Measurements from ENCODE around the gene MYL3.

Gene MYL3

DNA sequence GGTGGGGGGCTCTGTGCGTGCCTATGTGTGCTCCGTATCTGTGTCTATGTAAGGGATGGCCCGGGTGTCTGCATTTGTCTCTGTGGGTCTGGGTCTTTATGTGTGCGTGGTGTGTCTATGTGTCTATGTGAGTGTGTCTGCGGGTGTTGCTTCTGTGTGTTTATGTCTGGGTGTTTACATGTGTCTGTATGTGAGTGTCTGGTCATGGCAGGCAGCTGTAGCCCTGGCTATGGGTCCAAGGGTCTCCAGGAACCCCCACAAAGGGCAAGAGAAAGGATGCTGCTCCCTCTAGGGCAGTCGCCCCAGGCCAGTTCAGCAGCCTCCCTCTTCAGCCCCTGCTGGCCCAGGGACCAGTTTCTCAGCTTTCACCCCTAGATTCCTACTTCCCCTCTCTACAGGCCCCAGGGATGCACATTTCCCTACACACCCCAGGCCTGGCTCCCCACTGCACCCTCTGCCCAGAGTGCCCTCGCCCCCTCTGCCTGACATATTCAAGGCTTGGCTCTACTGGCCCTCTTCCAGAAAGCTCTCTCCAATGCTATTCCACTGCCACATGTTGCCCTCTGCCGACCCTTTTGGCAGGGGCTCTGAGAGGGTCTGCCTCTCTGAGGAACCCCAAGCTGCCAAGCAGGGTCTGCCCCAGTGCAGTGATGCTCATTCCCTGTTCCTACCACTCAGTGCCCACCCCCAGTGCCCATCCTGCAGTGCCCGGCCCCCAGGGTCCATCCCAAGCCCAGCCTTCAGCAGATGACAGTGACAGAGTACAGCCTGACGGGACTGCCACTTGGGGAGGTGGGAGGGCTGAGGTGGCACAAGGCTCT lies 1.0 kb upstream of the MYL3 start:
- no peak for DNase-seq

GRCh38 chr3:46862369-46863025 lies 747 bp downstream of the MYL3 start:
- no peak for DNase-seq

DNA sequence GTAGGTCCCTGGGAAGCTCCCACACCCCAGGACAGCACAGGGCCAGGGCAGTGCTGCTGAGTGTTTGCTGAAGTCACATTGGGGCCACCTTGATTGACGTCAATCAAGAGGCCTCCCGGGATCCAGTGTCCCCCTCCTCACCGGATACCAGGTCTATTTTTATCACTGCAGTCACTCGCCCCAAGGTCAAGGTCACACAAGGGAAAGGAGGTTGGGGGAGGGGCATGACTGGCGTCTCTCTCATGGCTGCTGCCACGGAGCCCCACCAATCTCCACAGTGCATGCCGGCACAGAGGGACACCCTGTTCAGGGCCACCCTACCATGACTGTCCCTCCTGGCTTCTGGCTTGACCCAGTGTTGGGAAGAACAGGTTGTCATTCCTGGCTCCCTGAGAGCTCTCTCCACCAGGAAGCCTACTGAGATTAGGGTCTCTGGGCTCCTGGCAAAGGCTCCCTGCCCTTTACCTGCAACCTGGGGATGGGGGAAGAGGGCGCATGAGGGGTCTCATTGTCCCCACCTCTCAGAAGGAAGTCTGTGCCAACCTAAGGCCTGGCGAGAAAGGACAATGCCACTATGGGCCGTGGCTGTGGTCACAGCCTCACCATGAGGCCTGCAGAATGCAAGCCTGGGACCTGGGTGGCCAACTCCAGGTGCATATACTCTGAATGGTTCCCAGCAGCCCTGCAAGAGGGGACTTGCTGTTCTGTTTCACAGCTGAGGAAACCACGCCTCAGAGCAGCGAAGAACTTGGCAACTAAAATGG lies 1.5 kb downstream of the MYL3 start:
- no peak for DNase-seq

DNA sequence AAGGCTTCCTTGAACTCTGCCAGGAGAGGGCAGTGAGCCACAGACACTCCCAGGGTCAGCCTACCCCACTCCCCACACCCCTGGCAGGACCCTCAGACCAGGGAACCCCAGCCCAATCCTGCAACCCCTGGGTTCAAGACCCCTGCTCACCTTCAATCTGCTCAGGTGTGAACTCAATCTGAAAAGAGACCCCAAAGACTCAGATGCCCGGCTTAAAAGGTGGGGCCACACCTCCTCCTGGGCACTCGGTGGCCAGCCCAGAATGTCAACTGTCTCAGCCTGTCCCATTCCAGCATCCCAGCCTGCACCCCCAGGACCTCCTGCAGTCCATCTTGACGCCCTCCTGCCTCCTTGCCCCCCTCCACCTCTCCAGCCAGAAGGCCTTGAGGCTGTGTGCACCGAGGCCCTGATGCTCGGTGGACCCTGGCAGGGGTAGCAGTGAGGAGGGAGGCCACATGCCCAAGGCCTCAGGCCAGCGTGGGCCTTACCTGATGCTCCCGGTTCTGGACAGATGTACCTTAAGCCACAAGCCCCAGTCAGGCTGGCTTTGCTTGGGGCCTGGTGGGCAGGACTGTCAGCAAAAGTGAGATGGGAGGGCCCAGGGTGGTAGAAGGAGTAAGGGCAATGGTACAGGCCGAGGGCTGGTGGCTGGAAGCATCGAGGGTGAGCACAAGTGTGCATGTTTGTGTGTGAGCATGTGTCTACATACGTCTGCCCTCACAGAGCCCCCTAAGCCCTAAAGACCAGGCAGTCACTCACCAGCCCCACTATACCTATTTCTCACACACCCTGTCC lies 2.2 kb downstream of the MYL3 start:
- no peak for DNase-seq

DNA sequence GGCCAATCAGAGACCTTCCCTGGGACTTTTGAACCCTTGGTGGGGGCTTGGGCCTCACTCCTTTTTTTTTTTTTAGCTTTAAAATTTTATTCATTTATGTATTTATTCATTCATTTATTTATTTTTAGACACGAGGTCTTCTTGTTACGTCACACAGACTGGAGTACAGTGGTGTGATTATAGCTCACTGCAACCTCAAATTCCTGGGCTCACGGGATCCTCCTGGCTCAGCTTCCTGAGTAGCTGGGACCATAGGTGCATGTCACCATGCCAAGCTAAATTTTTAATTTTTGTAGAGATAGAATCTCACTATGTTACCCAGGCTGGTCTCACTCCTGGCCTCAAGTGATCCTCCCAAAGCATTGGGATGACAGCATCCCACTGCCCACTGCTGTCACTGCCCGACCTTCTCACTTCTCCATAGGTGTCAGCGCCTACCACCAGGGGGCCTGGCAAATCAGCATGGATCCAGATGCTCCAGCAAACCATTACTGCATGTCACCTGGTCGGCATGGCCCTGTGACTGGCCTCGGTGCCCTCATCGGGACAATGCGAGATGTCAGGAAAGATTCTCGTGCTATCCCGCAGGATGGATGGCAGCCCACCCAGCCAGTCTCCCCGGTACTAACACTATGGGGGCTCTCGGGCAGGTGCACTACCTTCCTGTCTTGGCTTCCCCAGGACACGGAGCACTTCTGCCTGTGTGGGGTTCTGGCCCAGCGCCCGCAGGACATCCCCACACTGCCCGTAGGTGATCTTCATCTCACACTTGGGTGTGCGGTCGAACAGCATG lies 3.0 kb downstream of the MYL3 start:
- DNase-seq = no peak

DNA sequence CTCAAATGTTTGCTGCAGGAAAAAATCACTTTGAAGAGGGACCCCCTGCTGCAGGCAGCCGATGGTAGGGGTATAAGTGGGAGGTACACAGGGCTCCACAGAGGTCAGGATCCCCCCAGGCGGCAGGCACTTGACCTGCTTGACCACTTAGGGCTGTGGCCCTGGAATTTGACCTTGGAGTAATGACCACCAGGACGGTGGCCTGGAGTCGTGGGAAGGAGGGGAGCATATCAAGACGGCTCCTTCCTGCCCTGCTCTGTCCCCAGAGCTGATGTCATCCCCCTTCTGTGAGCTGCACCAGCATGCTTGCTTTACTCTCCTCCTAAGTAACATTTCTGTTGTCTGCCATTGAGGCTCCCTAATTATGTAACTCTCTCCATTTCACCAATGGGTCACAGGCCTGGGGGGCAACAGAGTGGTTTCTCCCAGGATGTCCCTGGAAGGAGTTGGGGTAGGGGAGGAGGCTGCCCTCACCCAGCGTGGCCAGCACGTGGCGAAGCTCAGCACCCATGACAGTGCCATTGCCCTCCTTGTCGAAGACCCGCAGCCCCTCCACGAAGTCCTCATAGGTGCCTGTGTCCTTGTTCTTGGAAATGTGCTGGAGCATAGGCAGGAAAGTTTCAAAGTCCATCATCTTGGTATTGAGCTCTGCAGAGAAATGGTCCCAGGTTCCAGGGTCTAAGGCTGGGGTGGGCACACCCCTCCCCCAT lies 4.1 kb downstream of the MYL3 start:
- no peak for DNase-seq

GRCh38 chr3:46858456-46858855 lies 4.8 kb downstream of the MYL3 start:
- no peak for DNase-seq

DNA sequence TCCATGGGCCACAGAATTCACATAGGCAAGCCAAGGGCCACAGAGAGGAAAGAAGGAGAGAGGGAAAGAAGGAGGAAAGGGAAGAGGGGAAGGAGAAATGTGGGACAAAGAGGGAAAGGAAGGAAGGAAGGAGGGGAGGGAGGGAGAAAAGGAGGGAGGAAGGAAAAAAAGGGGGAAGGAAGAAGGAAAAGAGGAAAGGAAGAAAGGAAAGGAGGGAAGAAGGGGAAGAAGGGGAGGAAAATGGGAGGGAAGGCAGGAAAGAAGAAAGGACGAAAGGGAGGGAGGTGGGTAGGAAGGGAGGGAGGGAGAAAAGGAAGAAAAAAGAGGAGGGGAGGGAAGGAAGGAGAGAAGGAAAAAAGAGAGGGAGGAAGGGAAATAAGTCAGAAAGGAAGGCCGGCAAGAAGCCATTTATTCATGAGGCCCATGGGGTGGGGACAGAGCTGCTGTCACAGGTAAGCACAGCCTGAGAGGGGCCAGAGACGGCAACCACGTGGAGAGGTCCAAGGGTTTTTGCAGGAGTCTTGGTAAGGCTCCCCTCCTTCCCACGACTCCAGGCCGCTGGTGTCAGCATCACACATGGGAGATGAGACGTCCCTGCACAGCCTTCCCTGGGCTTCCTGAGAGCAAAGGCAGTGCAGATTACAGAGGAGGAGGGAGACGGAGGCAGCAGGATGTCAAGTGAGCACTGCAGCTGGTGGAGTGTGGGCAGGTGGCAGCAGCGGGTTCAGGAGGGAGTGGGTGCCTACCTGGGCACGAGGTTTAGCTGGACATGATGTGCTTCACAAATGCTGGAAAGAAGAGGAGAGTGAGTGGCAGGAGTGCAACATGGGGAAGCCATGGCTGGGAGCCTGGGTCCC lies 5.5 kb downstream of the MYL3 start:
- DNase-seq = no peak

DNA sequence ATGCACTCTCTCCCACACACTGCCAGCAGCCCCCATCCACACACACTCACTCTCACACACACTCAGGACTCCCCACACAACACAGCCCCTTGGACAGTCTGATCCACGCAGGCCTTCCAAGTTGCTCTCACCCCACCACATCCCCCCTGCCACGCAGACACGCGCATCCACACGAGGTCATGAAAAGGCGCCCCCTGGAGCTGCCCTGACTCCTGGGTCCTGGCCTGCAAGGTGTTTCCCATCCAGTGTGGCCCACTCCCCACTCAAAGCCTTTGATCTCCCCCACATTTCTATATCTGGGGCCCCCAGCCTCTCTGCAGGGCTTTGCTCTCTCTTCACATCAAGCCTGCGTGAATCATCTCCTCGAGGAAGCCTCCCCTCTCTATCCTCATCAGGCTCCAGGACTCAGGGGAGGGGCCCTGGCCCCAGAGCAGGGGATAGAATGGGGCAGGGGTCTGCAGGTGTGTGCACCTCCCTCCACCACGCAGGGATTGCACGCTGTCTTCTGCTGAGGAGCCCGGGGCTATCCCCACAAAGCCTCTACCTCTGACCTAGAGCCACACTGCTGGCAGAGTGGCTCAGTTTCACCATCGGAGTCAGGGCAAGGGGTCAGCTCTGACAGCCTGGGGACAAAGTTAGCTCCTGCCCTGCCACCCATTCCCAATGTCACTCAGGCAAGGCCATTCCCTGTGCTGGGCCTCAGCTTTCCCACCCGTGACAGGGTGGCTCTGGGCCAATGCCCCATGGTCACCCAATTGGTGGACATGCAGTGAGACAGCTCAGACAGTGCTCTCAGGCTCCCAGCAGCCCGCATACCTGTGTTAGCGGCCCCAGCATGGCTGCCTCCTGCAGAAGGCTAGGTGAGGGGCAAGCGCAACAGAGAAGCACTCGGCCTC lies 6.4 kb downstream of the MYL3 start:
- no peak for DNase-seq

- DNase-seq = no peak
Measured at GRCh38 chr3:46854555-46854991, 8.7 kb downstream of the MYL3 start.

DNA sequence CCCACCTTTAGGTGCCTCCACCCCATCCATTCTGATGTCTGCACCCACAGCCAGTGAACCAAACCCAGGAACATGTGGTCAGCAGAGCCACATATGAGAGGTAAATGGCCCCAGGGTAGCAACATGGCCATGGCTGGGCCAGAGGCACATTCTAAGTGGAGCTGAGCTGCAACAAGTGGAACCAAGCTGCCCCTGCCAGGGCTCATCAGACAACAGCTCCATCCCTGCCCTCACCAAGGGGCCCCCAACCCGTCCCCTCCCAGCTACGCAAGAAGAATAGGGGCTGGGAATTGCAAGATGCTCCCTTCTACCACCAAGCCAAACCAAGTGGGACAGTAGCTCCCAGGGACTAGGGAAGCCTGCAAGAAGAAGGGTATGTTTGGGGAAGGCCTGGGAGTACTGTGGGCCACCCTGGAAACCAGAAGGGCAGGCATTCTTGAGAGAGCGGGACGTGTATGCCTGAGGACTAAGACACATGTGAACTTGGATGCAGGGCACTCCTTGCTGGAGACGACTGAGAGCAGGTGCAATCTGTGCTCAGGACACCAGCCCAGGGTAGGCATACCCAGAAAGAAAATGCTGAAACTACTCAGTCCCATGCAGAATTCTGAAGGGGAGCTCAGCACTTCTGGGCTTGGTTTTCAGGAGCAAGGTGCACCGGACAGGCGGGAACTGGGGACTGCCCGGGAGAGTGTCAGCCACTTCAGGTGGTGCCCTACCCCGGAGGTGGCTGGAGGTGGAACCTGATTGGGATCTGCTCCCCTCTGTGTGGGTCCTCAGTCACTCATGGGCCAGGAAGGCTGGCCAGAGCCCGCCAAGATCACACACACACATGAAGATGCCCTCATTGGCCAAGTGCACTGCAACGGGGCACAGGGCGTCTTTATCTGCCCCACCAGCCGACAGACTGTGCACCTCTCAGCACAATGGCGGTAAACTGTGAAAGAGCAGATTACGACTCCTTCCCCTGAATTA lies 9.5 kb downstream of the MYL3 start:
- DNase-seq = no peak

- no peak for DNase-seq
Measured at GRCh38 chr3:46852839-46853355, 10.3 kb downstream of the MYL3 start.

- DNase-seq = no peak
Measured at GRCh38 chr3:46852334-46852720, 10.9 kb downstream of the MYL3 start.

DNA sequence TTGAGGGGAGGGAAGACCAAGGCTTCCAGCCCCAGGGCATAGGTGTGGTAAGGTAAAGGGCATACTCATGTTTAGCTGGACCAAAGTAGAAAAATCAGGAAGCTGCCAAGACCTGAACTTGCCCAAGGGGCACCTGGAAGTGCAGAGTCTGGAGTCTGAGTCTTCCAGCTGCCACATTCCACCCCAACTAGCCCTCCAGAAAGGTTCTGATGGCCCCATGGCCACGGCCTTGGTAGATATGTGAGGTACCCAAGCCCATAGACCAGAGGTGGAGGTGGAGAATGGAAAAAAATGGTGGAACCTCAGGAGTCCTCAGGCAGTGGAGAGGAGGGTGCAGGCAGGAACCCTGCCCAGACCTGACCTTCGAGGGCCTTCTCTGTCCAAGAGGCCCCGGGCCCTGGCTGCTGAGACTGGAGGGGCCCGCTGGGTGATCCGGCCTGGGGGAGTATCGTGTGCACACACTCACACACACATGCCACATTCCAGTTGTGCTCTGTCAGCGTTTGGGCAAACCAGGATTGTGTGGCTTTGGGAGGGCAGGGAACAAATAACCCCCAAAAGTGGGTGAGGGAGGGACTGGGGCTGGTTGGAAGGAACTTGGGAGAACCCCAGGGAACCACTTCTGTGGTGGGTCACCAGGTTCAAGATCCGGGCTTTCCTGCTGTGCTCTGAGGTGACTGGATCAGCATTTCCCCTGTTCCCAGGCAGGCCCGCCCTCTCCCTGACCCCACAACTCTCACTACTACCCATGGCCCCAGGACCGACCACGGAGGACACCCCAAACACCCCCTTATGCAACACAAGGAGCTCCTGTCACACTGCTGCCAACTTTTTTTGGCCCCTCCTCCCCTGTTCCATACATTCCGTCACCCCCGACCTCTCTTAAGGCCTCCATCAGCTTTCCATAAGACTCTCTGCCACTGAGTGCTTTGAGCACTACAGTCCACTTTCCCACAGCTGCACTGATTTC lies 11.6 kb downstream of the MYL3 start:
- DNase-seq = no peak

GRCh38 chr3:46850468-46850779 lies 12.8 kb downstream of the MYL3 start:
- DNase-seq = no peak

DNA sequence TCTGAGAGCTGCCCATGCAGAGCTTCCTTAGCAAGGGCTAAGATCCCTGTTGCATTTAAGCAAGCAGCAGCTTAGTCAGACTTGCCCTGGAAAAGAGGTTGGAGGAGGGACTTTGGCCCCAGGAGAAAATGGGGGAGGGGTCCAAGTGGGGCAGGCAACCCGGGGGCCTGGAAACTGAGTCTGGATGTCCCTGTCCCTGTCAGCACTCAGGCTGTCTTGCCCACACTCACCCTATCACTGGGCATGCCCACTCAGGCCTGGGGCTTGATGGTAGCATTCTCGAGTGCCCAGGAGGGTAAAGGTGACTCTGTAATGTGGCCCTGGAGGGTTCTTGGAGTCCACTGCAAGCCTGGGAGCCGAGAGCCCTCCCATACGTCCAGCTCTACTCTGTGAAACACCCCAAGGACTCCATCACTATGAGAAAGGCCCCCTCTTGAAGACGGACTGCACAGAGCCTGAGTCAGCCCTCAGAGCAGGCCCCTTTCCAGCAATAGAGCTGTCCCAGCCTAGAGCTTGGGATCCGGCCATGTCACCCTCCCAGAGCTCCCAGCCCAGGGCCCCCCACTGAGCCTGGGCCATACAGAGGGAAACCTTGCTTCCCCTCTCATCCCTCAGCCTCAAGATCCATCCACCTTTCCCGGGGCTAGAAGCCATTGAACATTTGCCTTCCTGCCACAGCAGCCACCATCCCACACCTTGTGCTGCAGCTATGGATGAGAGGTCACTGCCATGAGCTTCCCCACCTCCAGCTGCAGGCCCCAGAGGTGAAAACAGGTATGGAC lies 13.4 kb downstream of the MYL3 start:
- no peak for DNase-seq
